H1 (cell line): ENCODE measurements around the gene FHIT. TPM values are rescaled to one million over a fixed set of nuclear protein-coding genes. Genes with fewer than 3 reads are reported as not detected.

Experiments used
- NRF1 ChIP-seq: IDR thresholded peaks from 2 replicates; pipeline ENCODE4 v1.6.1; 2011; ENCODE audit warnings: mild to moderate bottlenecking, low read depth, low read length, improper control_type of control experiment
- RXRA ChIP-seq: IDR thresholded peaks from 2 replicates; pipeline ENCODE4 v1.6.1; 2011; ENCODE audit warnings: low read depth, mild to moderate bottlenecking, low read length, moderate library complexity; ENCODE audit not compliant: insufficient read depth
- SIRT6 ChIP-seq: IDR thresholded peaks from one replicate; pipeline ENCODE4 v1.7.1; 2012; ENCODE audit warnings: low read length, inconsistent platforms
- TCF12 ChIP-seq: IDR thresholded peaks from 2 replicates; pipeline ENCODE4 v1.6.1; 2011; ENCODE audit warnings: low read depth, mild to moderate bottlenecking, low read length
- polyA plus RNA-seq, 7 experiments: library from polyadenylated mRNA; depleted of rRNA in 3 of 7; stranded (reverse) in 5 of 7; unstranded in 2 of 7; fragments of >200 nt in 5 of 7; fragments of 200-250 nt in 2 of 7; gene quantifications; 1 replicate in 5 of 7; 2 replicates in 1 of 7; 4 replicates in 1 of 7; pipeline versions ENCODE4 v1.2.1 to v1.2.3, GENCODE V29; 2011 to 2013; ENCODE audit warnings: missing spikeins in 2 of 7, mixed read lengths in 2 of 7
- total RNA-seq: library from RNA; stranded (reverse); fragmentation: NEBNext Ultra II Directional; extraction: Animal tissue kit (Norgen Biotek cat#: 25700); gene quantifications from 2 replicates; pipeline ENCODE4 v1.2.1, GENCODE V29; 2021
- TF ChIP-seq, protein P1 (sequence below): IDR thresholded peaks from 2 replicates; pipeline ENCODE4 v1.6.1; 2012; ENCODE audit warnings: inconsistent platforms

Gene FHIT
- total and polyA plus RNA-seq, 2 of the 8 experiments (the other 6 are each of a cell fraction or from before 2014, with no cell fraction given): 1.2 to 3.2 TPM

DNA sequence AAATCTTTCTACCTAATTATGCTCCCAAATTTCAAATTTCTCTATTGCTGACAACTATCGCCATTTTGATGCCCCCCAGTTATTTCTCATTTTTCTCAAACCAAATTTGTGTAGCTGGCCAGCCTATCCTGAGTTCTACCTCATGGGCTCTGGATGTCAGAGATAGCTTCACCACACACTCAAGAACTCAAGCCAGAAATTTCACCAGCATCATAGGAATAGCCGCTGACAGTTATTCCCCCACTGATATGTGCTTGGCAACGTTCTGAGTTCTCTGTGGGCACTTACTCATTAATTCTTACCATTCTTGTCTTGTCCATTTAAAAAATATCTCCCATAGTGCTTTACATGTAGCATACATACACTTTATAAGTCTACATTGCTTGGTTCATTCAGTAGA is 264.7 kb downstream of the FHIT start (continued):
- TF ChIP-seq, protein P1, sequence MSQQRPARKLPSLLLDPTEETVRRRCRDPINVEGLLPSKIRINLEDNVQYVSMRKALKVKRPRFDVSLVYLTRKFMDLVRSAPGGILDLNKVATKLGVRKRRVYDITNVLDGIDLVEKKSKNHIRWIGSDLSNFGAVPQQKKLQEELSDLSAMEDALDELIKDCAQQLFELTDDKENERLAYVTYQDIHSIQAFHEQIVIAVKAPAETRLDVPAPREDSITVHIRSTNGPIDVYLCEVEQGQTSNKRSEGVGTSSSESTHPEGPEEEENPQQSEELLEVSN: no peak
- TF ChIP-seq TCF12: no peak
- no peak for TF ChIP-seq SIRT6
- no peak for TF ChIP-seq NRF1
- no peak for TF ChIP-seq RXRA
- TF ChIP-seq, all 59 proteins: peak for 0
